ENCODE data around the gene TBATA.

DNA sequence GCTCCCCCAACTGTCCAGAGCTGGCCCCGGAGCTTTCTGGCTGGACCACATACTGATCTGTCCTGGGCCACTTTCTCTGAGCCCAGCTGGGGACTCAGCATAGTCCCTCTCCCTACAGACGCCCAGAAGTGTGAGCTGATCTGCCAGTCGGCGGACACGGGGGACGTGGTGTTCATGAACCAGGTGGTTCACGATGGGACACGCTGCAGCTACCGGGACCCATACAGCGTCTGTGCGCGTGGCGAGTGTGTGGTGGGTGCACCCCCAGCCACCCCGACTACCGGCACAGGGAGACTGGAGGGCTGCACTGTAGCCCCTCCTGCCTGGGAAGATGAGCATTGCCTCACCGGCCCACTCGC is 41.8 kb downstream of the TBATA start:
- TF ChIP-seq, protein P1, sequence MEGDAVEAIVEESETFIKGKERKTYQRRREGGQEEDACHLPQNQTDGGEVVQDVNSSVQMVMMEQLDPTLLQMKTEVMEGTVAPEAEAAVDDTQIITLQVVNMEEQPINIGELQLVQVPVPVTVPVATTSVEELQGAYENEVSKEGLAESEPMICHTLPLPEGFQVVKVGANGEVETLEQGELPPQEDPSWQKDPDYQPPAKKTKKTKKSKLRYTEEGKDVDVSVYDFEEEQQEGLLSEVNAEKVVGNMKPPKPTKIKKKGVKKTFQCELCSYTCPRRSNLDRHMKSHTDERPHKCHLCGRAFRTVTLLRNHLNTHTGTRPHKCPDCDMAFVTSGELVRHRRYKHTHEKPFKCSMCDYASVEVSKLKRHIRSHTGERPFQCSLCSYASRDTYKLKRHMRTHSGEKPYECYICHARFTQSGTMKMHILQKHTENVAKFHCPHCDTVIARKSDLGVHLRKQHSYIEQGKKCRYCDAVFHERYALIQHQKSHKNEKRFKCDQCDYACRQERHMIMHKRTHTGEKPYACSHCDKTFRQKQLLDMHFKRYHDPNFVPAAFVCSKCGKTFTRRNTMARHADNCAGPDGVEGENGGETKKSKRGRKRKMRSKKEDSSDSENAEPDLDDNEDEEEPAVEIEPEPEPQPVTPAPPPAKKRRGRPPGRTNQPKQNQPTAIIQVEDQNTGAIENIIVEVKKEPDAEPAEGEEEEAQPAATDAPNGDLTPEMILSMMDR (IDR thresholded peaks at IDR 0.05) = no peak
- TF ChIP-seq POLR2A (IDR thresholded peaks at IDR 0.05) (no peak), POLR2AphosphoS5 (IDR thresholded peaks at IDR 0.05; ENCODE audit: insufficient read depth in 1 of 2, low read depth in 1 of 2) (no peak)
